Measurements from ENCODE around the gene NUCB1. TPM values are rescaled to one million over a fixed set of nuclear protein-coding genes. Genes with fewer than 3 reads are reported as not detected.

Gene NUCB1
- total and polyA plus RNA-seq, 10 donors: 67.6 to 321 (median 237) TPM

DNA sequence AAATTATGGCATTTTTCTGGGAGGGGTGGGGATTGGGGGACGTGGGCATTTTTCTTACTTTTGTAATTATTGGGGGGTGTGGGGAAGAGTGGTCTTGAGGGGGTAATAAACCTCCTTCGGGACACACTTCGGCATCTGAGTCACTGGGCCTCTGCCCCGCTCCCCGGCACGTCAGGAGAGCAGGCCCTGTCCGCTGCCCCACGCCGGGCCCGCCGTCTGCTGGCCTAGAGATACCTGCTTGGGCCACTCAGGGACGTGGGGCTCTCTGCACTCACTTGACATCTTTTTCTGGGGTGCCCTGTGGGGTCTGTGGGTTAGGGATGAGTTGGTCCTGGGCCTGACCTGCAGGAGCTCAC, 61.5 kb downstream of the NUCB1 start:
- Histone ChIP-seq H3K27ac (peak overlapping the region; percentile 70 to 98 (median 96)), H3K4me1 (peaks cover 25 to 86% (median 60%) of the 10 kb centered on the region in 6 donors), H3K36me3 (peaks cover under 1 to 50% (median 7%) of the 10 kb centered on the region in 6 donors), H3K9me3 (no peaks in the 10 kb centered on the region), H3K27me3 (replicated peaks in 1 of 7) (no peaks in the 10 kb centered on the region), H3K4me3 (peak overlapping the region in 2 of 8 donors; percentile 24 to 99)
- TF ChIP-seq, protein P1, sequence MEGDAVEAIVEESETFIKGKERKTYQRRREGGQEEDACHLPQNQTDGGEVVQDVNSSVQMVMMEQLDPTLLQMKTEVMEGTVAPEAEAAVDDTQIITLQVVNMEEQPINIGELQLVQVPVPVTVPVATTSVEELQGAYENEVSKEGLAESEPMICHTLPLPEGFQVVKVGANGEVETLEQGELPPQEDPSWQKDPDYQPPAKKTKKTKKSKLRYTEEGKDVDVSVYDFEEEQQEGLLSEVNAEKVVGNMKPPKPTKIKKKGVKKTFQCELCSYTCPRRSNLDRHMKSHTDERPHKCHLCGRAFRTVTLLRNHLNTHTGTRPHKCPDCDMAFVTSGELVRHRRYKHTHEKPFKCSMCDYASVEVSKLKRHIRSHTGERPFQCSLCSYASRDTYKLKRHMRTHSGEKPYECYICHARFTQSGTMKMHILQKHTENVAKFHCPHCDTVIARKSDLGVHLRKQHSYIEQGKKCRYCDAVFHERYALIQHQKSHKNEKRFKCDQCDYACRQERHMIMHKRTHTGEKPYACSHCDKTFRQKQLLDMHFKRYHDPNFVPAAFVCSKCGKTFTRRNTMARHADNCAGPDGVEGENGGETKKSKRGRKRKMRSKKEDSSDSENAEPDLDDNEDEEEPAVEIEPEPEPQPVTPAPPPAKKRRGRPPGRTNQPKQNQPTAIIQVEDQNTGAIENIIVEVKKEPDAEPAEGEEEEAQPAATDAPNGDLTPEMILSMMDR (IDR thresholded peaks at IDR 0.05 in 8 of 11, conservative IDR thresholded peaks at IDR 0.05 in 3 of 11): no peak
- TF ChIP-seq POLR2AphosphoS5 (IDR thresholded peaks at IDR 0.05): no peak
- TF ChIP-seq POLR2A (IDR thresholded peaks at IDR 0.05): no peak
- peak; percentile 83 for DNase-seq
- 75 to 88% (median 84%) methylated on average over 9 to 12 of the region's 12 CpGs for WGBS, 5 donors
- intact Hi-C loops (cut with DNase I; ENCODE audit: low total_unique reads): loop anchor here (10.0 kb wide), 1 partner anchor 87 kb away; the partner anchor contains the start of gene PPP1R15A

DNA sequence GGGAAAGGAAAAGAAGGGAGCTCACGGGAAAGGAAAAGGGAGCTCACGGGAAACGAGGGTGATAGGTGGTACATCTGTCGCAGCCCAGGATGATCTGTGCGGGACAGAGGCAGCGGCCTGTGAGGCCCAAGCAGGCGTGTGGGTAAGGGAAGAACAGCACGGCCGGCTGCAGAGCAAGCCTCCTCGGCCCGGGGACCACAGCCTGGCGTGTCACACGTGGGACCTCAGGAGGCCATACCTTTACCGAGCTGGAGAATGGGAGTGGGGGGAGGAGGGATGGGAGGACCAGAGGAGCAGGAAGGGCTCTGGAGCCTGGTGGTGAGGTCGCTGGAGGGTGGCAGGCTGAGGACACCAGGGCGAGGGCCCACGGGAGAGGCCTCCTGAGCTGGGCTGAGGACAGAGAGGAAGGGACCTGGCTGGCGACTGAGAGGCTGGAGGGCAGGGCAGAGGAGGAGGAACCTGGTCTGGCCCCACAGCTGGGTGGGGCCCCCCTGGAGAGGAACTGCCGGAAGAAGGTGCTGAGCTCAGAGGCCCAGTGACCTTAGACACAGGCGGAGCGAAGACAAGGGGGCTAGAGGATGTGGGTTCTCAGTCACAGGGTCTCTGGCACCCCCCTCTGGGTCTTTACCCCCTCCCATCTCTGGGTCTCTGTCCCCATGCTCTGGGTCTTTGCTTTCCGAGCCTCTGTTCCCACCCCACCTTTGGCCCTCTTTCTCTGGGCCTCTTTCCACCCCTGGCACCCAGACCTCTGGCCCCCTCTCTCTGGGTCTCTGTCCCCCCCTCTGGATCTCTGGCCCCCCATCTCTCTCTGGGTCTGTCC, 62.1 kb downstream of the NUCB1 start:
- Histone ChIP-seq H3K36me3 (peaks cover 3 to 50% (median 13%) of the 10 kb centered on the region in 6 donors), H3K4me1 (peaks cover 31 to 91% (median 66%) of the 10 kb centered on the region in 6 donors), H3K9me3 (no peaks in the 10 kb centered on the region), H3K27ac (peak overlapping the region; percentile 70 to 98 (median 96)), H3K4me3 (peak overlapping the region in 3 of 8 donors; percentile 14 to 99 (median 24)), H3K27me3 (replicated peaks in 1 of 7) (no peaks in the 10 kb centered on the region)
- TF ChIP-seq POLR2A (IDR thresholded peaks at IDR 0.05): peak in 2 of 3 donors; percentile 53 to 61
- TF ChIP-seq, protein P1 (IDR thresholded peaks at IDR 0.05 in 8 of 11, conservative IDR thresholded peaks at IDR 0.05 in 3 of 11): no peak
- peak; percentile 90 to 91 (median 91) for TF ChIP-seq POLR2AphosphoS5 (IDR thresholded peaks at IDR 0.05)
- peak; percentile 96 for DNase-seq
- intact Hi-C loops (cut with DNase I; ENCODE audit: low total_unique reads): loop anchor here (10.0 kb wide), 1 partner anchor 87 kb away; the partner anchor contains the start of gene PPP1R15A
- 25 to 37% (median 27%) methylated on average over 21 to 22 of the region's 22 CpGs for WGBS, 5 donors

DNA sequence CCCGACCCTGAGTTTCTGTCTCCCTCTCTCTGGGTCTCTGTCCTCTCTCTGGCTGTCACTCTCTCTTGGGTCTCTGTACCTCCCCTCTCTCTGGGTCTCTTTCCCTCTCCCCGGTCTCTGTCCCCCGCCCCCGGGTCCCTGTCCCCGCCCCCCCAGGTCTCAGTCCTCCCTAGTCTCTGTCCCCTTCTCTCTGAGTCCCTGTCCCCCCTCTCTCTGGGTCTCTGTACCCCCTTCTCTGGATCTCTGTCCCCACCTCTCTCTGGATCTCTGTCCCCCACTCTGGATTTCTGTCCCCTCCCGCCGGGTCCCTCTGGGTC, 62.7 kb downstream of the NUCB1 start:
- no peaks in the 10 kb centered on the region for H3K27me3 ChIP-seq (replicated peaks in 1 of 7)
- peak overlapping the region; percentile 70 to 98 (median 96) for H3K27ac ChIP-seq
- TF ChIP-seq, protein P1 (IDR thresholded peaks at IDR 0.05 in 8 of 11, conservative IDR thresholded peaks at IDR 0.05 in 3 of 11): no peak
- TF ChIP-seq POLR2A (IDR thresholded peaks at IDR 0.05) (no peak), POLR2AphosphoS5 (IDR thresholded peaks at IDR 0.05) (no peak)
- no peaks in the 10 kb centered on the region for H3K9me3 ChIP-seq
- H3K4me1 ChIP-seq: peaks cover 34 to 92% (median 72%) of the 10 kb centered on the region in 6 donors
- H3K4me3 ChIP-seq: peak overlapping the region in 3 of 8 donors; percentile 14 to 99 (median 24)
- WGBS, 5 donors: 25 to 46% (median 30%) methylated on average over 6 to 7 of the region's 7 CpGs
- intact Hi-C loops (cut with DNase I; ENCODE audit: low total_unique reads): loop anchor here (10.0 kb wide), 1 partner anchor 88 kb away; the partner anchor contains the start of gene PPP1R15A
- H3K36me3 ChIP-seq: peaks cover 3 to 50% (median 16%) of the 10 kb centered on the region in 6 donors
- no peak for DNase-seq

Measured in spleen (tissue), 11 donors.